Right forelimb (tissue), 1 donor: ENCODE measurements around the gene LBR.
A peak's percentile ranks its signal among the peaks of the same experiment; 100 is the strongest.

Experiments
- DNase-seq: peaks from one replicate; pipeline ENCODE4 v3.0.0-alpha.2; 2018

LBR gene

DNA sequence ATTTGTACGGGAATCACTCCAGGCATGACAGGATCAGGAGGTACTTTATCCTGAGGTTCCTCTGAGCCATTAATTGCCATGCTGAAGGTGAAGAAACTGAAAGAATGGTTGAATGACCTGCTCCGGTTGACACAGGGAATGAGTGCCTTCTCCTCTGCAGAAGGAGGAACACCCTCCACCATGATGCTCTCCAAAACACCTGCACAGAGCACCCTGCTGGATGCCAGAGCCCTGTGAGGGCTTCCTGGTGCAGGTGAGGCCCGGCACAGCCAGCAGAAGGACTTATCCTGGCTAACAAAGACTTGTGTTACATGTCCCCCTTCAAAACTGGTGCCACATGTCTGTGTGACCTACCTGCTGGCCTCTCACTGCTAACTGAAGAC is 14.3 kb upstream of the LBR start:
- DNase-seq, result no peak

- DNase-seq, result no peak
Measured at GRCh38 chr1:225441314-225442122, 13.7 kb upstream of the LBR start.

- DNase-seq, result no peak
Measured at GRCh38 chr1:225440380-225441221, 12.8 kb upstream of the LBR start.

DNA sequence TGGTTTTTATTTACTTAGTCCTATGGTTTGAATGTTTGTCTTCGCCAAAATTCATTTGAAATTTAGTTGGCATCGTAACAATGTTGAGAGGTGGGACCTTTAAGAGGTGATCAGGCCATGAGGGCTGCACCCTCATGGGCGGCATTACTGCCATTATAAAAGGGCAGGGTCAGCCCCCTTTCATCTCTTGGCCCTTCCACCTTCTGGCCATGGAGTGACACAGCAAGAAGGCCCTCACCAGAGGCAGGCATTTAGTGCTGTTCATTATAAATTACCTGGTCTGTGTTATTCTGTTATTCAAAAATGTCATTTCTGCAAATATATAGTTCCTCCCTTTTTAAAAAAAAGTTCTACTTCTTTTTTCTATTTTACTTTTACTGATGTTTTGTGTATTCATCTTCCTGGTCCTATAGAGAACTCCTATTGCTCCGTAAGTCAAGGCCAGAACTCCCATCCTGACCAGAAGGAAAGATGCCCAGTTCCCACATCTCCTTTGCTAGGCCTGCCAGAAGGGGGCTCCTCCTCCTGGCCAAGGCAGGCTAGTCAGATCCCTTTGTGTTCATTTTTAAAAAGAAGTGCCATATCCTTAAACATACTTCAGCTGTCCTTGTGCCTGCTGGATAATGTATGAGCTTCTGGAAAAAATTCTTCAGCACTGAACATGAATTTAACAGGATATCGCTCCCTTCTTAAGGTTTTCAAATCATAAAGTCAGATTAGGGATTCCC is 10.0 kb upstream of the LBR start:
- DNase-seq, result no peak

GRCh38 chr1:225435957-225436392 is 8.1 kb upstream of the LBR start:
- DNase-seq, result no peak

DNA sequence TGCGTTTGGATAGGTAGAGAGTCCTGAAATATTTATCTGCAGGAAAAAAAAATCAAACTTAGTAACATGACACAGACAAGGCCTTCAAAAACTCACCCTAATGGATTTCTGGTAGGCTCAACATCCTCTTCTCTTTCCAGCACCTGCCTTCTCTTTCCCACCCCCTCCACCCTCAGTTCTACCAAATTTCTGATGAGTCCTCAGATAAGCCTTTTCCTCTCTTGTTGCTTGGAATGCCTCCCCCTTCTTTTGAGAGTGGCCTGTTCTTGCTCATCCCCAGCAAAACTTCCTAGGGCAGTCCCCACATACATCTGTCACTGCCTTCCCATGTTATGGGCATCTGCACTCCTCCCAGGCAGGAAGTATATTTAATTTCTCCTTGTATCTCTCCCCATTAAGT is 7.6 kb upstream of the LBR start:
- no peak for DNase-seq

DNA sequence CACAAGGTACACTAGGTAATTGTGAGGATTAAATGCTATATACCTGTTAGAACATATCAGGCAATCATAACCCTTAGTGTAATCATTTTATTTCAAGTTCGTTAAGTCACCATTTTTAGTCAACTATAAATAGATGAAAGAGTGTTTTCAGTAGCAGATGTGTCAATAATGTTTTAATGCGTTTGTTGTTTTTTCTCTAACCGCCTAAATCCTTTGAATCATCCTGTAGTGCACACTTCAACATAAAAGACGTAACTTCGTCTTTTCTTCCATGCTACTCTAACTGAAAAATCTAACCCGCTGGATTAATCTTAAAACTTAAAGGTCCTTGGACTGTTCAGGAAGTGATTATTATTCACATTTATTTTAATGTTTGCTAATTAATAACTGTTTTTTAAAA is 7.2 kb upstream of the LBR start:
- no peak for DNase-seq

GRCh38 chr1:225434046-225434445 is 6.2 kb upstream of the LBR start:
- DNase-seq, result no peak

- DNase-seq, result no peak
Measured at GRCh38 chr1:225431081-225431863, 3.4 kb upstream of the LBR start.

DNA sequence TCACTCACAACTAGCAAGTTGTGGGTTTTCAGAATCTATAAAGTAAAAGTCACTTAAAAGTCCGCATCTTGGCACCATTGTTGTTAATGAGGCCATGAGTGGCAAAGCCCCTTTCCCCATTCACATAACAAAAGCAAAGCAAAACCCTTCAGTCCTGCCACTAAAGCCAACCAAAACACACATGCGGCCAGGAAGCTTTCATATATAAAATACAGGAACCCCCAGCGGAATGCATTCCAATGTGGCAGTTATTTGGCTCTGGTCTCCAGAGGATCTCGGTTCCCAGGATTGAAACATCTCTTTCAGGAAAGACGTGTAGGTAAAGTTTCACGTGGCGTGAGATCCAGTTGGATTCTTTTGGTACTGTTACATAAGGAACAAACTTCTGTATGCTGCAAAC is 2.5 kb upstream of the LBR start:
- no peak for DNase-seq

DNA sequence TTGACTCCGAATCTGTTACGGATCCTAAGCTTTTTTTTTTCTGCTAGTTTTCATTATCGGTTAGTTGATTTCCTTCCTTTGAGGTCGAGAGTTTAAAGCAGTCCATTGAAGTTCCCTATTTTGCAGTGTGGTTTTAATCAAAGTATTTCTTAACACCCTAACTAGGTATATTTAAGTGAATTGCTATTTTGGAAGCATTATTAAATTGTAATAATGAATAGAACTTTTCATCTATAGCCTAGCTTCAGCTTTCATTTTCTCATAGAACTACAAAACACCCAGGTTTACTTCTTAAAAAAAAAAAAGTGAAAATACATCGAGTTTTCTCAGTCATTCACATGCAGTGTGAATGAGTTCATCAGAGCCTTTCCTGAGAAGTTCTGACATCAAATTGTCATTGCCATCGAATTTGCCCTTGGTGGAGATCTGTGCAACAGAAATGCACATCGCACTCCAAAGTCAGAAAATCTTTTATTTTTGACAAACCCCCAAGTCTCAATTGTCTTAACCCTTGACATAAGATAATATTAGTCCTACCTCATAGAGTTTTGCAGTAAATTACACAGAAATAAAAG is 1.1 kb upstream of the LBR start:
- DNase-seq, result no peak

DNA sequence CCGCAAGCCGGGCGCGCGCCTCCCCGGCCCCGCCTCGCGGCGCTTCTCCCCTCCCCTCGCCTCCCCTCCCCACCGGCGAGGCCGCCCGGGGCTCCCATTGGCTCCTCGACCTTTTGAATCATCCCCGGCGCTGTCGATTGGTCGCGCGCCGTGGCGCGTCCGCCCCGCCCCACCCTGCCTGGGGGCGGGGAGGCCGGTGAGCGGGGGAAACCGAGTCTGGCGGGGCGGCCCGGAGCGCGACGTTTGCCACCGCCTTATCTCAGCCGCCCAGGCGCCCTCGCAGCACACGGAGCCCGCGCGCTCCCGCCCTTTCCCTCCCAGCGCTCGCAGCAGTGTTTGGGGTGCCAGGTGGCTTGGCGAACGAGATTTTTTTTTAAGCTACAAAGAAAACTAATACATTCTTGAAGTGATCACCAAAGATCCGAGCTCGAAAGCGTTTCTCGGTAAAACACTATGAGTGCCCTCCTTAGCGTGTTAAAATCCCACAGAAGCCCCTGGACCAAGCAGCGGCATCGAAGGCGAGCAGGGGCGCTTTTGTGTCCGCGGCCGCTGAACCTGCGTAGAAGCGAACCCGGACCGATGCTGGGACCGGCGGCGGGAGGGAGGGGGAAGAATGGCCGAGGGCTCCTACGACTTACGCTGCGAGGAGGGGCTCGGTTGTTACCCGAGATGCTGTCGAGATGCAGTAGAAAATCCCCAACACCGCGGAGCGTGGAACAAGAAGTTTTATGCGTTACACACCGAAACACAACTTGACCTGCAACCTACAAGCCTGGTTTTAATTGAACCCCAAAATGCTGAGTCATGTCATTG is 436 bp upstream of the LBR start:
- peak; percentile 95 for DNase-seq

- DNase-seq, result no peak
Measured at GRCh38 chr1:225426395-225427234, 1.2 kb downstream of the LBR start.

GRCh38 chr1:225425201-225425786 is 2.5 kb downstream of the LBR start:
- no peak for DNase-seq

DNA sequence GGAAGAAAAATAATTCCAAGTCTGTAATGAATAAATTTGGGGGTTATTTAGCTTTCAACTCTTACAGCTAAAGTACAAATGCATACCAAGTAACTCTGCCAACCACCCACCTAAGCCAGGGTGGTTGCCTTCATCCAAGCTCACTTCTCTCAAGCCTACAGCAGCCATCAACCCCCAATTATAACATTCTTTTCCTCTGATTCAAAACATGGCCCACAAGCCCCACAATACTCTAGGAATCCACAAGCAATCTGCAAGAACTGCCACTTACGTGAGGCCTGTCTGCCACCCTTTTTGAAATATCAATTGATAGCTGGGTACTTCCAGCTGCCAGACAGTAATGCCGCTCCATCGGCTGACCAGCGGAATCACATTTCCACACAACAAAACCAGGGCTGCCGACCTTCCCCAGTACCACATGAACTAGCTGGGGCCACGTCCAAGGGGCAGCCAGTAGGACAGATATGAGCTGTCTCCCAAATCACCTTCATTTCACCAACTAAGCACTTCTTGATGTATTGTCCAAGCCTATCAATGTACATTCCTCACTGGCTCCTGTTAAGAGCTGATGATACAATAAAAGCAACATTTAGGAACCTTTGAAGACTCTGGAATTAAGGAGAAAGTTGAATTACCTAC is 3.2 kb downstream of the LBR start:
- DNase-seq, result no peak

- DNase-seq, result no peak
Measured at GRCh38 chr1:225423518-225423855, 4.4 kb downstream of the LBR start.

DNA sequence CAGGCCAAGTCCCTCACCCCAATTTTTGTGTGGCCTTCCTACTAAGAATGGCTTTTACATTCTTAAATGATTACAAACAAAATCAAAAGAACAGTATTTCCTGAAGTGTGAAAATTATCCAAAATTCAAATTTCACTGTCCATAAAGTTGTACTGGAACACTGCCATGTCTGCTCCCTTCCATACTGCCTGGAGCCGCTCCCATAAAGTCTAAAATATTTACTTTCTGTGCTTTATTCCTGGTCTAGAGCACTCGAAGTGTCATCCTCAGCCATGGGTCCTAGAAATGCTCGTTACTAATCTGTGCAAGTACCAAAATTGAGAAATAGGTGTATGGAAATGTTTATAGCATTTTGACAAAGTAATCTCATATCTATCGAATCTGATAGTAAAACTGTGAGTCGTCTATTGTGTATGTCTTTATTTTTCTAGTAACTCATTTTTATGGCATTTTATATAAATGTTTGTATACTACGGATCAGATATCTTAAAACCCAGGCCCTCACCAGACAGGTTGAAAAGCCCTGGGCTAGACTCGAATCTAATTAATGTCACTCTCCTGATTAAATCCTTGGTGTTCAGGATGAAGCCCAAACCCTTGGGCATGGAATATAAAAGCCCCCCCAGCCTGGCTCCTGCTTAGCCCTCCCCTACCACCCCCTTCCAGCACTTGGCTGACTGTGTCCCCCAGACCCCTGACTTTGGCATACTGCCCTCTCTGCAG is 4.9 kb downstream of the LBR start:
- no peak for DNase-seq

- no peak for DNase-seq
Measured at GRCh38 chr1:225422031-225422605, 5.7 kb downstream of the LBR start.

DNA sequence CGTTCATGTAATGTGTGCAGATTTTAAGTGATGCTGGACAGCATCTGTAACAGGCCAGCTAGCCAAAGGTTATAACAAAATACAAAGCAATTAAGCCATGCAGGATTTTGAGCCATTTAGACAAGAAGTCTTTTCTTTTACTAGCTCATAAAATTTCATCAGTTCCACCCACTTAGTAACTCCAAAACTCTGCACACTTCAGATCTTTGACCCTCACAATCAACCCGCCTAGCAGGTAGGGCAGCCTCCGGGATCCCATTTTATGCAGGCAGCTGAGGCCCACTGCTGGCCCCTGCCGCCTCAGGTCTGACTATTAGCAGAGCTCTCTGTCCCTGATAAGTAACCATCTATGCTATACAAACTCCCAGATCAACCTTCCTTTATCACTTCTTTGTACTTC is 9.2 kb downstream of the LBR start:
- no peak for DNase-seq
